Neuronal stem cell (in vitro differentiated cells): ENCODE results near the gene C1GALT1C1. TPM values are rescaled to one million over a fixed set of nuclear protein-coding genes. Genes with fewer than 3 reads are reported as not detected.
A peak's percentile ranks its signal among the peaks of the same experiment; 100 is the strongest.

Experiments
- DNase-seq: peaks from one replicate; pipeline ENCODE4 v3.0.0-alpha.2; 2013; ENCODE audit warnings: low spot score
- H2AFZ ChIP-seq: one replicate; pipeline ENCODE4 v1.6.1; 2013; ENCODE audit warnings: mild to moderate bottlenecking, low read length, inconsistent platforms
- H2AK5ac ChIP-seq: 2 replicates; pipeline ENCODE4 v1.6.1; 2013; ENCODE audit warnings: low read depth, mild to moderate bottlenecking, inconsistent platforms, low read length, moderate library complexity, mixed read lengths
- H2BK120ac ChIP-seq: 2 replicates; pipeline ENCODE4 v1.6.1; 2013; ENCODE audit warnings: low read depth, mild to moderate bottlenecking, inconsistent platforms, low read length, moderate library complexity, mixed read lengths
- H2BK12ac ChIP-seq: one replicate; pipeline ENCODE4 v1.6.1; 2013; ENCODE audit warnings: low read length, inconsistent platforms
- H2BK15ac ChIP-seq: 2 replicates; pipeline ENCODE4 v1.6.1; 2013; ENCODE audit warnings: mild to moderate bottlenecking, low read length, inconsistent platforms, mixed read lengths
- H2BK5ac ChIP-seq: one replicate; pipeline ENCODE4 v1.6.1; 2013; ENCODE audit warnings: inconsistent platforms, mild to moderate bottlenecking, low read length, moderate library complexity
- H3K14ac ChIP-seq: one replicate; pipeline ENCODE4 v1.6.1; 2013; ENCODE audit warnings: low read length, inconsistent platforms
- H3K18ac ChIP-seq: 2 replicates; pipeline ENCODE4 v1.6.1; 2013; ENCODE audit warnings: low read length, inconsistent platforms
- H3K23ac ChIP-seq: 2 replicates; pipeline ENCODE4 v1.6.1; 2013; ENCODE audit warnings: low read depth, mild to moderate bottlenecking, mixed read lengths, low read length, inconsistent platforms; ENCODE audit not compliant: poor library complexity
- H3K27ac ChIP-seq: replicated peaks from 3 replicates; pipeline ENCODE4 v1.5.1; 2013; ENCODE audit warnings: low read length, inconsistent platforms
- H3K27me3 ChIP-seq, 3 experiments: 2 replicates each; pipeline ENCODE4 v1.6.1; 2013; ENCODE audit warnings: low read length in 3 of 3, mild to moderate bottlenecking in 2 of 3, inconsistent platforms in 1 of 3, low read depth in 1 of 3, mixed read lengths in 1 of 3, moderate library complexity in 1 of 3; ENCODE audit not compliant: control insufficient read depth in 3 of 3, insufficient read depth in 3 of 3
- H3K36me3 ChIP-seq, 2 donors: replicated peaks in 1 of 2; 2 replicates each; pipeline ENCODE4 v1.6.1; 2013; ENCODE audit warnings: low read length in 2 of 2; ENCODE audit not compliant: control insufficient read depth in 2 of 2, insufficient read depth in 2 of 2
- H3K4ac ChIP-seq: 2 replicates; pipeline ENCODE4 v1.6.1; 2013; ENCODE audit warnings: inconsistent platforms, mild to moderate bottlenecking, low read length, moderate library complexity
- H3K4me1 ChIP-seq, 2 donors: 1 replicate in 1 of 2; 2 replicates in 1 of 2; pipeline ENCODE4 v1.6.1; 2013; ENCODE audit warnings: low read length in 2 of 2, low read depth in 1 of 2; ENCODE audit not compliant: control insufficient read depth in 2 of 2, insufficient read depth in 1 of 2
- H3K4me2 ChIP-seq: one replicate; pipeline ENCODE4 v1.6.1; 2013; ENCODE audit warnings: mild to moderate bottlenecking, low read length, inconsistent platforms; ENCODE audit not compliant: insufficient read depth, poor library complexity, severe bottlenecking
- H3K4me3 ChIP-seq, 2 donors: 2 replicates each; pipeline ENCODE4 v1.5.1; 2013; ENCODE audit warnings: low read length in 2 of 2, mild to moderate bottlenecking in 2 of 2, inconsistent platforms in 1 of 2, moderate library complexity in 1 of 2
- H3K79me1 ChIP-seq: one replicate; pipeline ENCODE4 v1.6.1; 2013; ENCODE audit warnings: low read depth, mild to moderate bottlenecking, inconsistent platforms, low read length, moderate library complexity
- H3K9ac ChIP-seq: one replicate; pipeline ENCODE4 v1.6.1; 2013; ENCODE audit warnings: mild to moderate bottlenecking, low read depth, low read length, inconsistent platforms; ENCODE audit not compliant: poor library complexity
- H3K9me3 ChIP-seq, 2 donors: replicated peaks in 1 of 2; 2 replicates each; pipeline versions ENCODE3 to v1.6.1; 2013; ENCODE audit warnings: low read length in 2 of 2, mild to moderate bottlenecking in 2 of 2, inconsistent platforms in 1 of 2, low read depth in 1 of 2, mixed read lengths in 1 of 2, moderate library complexity in 1 of 2; ENCODE audit not compliant: control insufficient read depth in 2 of 2, insufficient read depth in 1 of 2
- H4K8ac ChIP-seq: one replicate; pipeline ENCODE4 v1.6.1; 2013; ENCODE audit warnings: low read depth, mild to moderate bottlenecking, inconsistent platforms, low read length, moderate library complexity
- H4K91ac ChIP-seq: one replicate; pipeline ENCODE4 v1.6.1; 2013; ENCODE audit warnings: low read length, low read depth, mild to moderate bottlenecking, inconsistent platforms; ENCODE audit not compliant: poor library complexity
- WGBS, 2 donors: extraction: QIAGEN DNeasy Blood & Tissue Kit; methylation state at CpG; one replicate each; pipeline ENCODE4 v1.1.7; 2013; ENCODE audit warnings: missing lambda C conversion rate in 2 of 2, mixed read lengths in 1 of 2; ENCODE audit not compliant: insufficient read length in 2 of 2, insufficient replicate concordance in 1 of 2; ENCODE audit errors: extremely low coverage in 2 of 2; 5-methylcytosine and 5-hydroxymethylcytosine counted together
- polyA plus RNA-seq, 2 experiments: library from polyadenylated mRNA; stranded (reverse); fragments of 200-250 nt; gene quantifications; one replicate each; pipeline ENCODE4 v1.2.3, GENCODE V29; 2013

The C1GALT1C1 gene
- polyA plus RNA-seq (2013, experiment 1 of 2): 13.2 TPM
- 13.2 TPM for polyA plus RNA-seq (2013, experiment 2 of 2)

DNA sequence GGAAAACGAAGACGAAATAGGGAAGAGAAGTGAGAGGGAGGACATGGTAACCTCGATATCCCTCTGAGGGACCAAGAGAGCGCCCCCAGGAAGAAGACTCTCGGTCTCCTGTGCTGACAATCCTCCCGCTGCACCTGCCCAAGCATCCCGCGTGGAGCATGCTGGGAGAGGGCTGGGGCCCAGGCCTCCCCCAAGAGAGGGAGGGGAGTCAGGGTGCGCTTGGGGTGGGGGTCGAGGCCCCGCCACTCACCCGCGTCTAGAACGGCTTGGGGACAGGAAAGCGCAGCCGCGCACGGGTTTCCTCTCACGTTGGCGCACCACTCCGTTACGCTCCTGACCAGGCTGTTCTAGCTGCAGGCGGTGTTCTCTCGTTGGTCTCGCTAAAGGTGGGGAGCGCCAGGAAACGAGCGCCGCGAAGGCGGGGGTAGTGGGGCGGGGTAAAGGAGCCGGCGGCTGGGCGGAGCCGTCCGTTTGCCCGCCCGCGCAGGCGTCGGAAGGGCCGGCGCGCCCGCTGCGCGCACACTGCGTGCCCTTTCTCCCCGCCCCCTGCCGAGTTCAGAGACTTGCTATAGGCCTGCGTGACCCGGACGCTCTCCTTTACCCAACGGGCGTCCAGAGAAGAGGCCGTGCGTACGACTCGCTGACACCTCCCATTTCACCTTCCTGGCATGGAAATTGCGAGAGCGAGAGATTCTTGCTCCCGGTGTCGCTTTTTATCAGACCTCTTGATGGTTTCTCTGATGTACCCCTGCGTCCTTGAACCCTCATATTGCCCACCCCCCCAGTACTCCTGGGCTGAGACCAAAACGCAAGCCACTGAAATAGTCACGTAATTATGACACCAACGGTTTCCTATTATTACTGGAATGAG is at the start of gene C1GALT1C1:
Gene C1GALT1C1 (minus strand): TSS at position 388 of the 871 bp plus-strand sequence. CDS start 2,888 bp downstream, outside the sequence.
- Histone ChIP-seq H3K14ac (no peak within 1 kb of the TSS), H4K8ac (no peak within 1 kb of the TSS), H3K23ac (no peak within 1 kb of the TSS), H2BK12ac (no peak within 1 kb of the TSS), H3K18ac (no peak within 1 kb of the TSS), H3K36me3 (no peaks in the 10 kb centered on the region), H4K91ac (no peak within 1 kb of the TSS), H3K4me3 (peak within 1 kb of the TSS; percentile 56 to 88), H3K4me2 (peak within 1 kb of the TSS; percentile 45), H3K27ac (peak within 1 kb of the TSS; percentile 81), H3K9me3 (no peaks in the 10 kb centered on the region), H2BK5ac (no peak within 1 kb of the TSS), H3K9ac (peak within 1 kb of the TSS; percentile 60), H2AFZ (peak within 1 kb of the TSS; percentile 93), H2BK120ac (no peak within 1 kb of the TSS), H3K4me1 (no peaks in the 10 kb centered on the region), H3K4ac (no peak within 1 kb of the TSS), H2AK5ac (no peak within 1 kb of the TSS), H3K79me1 (no peaks in the 10 kb centered on the region), H3K27me3 (no peaks in the 10 kb centered on the region), H2BK15ac (no peak within 1 kb of the TSS)
- no CpG with 5 or more reads among the region's 68 CpGs for WGBS, 2 donors
- DNase-seq: peak; percentile 80

DNA sequence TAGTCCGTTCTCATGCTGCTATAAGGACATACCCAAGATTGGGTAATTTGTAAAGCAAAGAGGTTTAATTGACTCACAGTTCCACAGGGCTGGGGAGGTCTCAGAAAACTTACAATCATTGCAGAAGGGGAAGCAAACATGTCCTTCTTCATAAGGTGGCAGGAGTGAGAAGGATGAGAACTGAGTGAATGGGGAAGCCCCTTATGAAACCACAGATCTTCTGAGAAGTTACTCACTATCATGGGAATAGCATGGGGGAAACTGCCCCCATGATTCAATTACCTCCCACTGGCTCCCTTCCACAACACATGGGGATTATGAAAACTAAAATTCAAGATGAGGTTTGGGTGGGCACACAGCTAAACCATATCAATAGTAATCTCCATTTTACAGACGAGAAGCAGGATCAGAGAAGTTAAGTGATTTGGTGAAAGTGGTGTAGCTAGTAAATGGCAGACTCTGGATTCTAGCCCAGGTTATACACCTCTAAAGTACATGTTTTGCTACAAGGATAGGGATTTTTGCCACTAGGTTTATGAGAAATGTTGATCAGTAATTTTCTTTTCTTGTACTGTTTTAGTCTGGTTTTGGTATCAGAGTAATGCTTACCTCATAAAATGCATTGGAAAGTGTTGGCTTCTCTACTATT is 47.3 kb upstream of the C1GALT1C1 start:
- WGBS, 2 donors: no CpG with 5 or more reads among the region's 2 CpGs
- H3K4ac ChIP-seq: no peak overlapping the region
- no peak for DNase-seq
- no peaks in the 10 kb centered on the region for H3K4me1 ChIP-seq
- no peaks in the 10 kb centered on the region for H3K9me3 ChIP-seq
- H3K4me3 ChIP-seq: no peak overlapping the region
- H3K18ac ChIP-seq: no peak overlapping the region
- no peak overlapping the region for H3K14ac ChIP-seq
- no peak overlapping the region for H2AK5ac ChIP-seq
- H3K79me1 ChIP-seq: no peaks in the 10 kb centered on the region
- no peak overlapping the region for H2BK5ac ChIP-seq
- H2AFZ ChIP-seq: no peak overlapping the region
- H3K27ac ChIP-seq: no peak overlapping the region
- H4K91ac ChIP-seq: no peak overlapping the region
- no peak overlapping the region for H3K23ac ChIP-seq
- H3K36me3 ChIP-seq: no peaks in the 10 kb centered on the region
- H2BK15ac ChIP-seq: no peak overlapping the region
- H2BK12ac ChIP-seq: no peak overlapping the region
- no peak overlapping the region for H3K4me2 ChIP-seq
- no peak overlapping the region for H2BK120ac ChIP-seq
- H3K9ac ChIP-seq: no peak overlapping the region
- H3K27me3 ChIP-seq: no peaks in the 10 kb centered on the region
- H4K8ac ChIP-seq: no peak overlapping the region

DNA sequence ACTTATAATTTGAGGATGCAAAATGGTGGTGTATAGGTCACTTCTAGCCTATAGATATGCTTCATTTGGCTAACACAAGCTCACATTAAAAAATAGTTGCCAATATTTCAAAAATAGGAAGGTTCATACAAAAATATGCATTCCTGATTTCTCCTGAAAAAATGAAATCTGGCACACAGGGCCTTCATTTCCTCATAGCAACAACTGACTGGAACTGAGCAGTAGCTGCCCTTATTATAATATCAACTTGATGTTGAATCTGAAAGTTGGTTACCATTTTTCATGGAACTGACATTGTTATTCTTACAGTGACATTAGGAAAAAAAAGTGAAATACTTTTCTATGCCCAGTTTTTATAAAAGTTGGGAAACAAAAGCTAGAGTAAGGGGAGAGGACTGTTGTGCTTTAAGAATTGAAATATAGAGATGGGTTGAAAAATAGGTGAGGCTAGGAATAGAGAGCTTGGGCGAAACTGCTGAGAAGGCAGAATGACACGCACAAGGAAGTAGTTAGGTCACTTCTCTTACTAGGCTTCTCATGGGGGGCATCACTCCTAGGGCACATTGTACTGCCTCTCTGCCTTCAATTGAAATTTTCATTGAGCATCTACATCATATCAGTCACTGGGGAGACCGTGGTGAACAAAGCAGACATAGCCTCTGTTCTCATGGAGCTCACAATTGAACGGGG is 43.1 kb upstream of the C1GALT1C1 start:
- Histone ChIP-seq H3K18ac (no peak overlapping the region), H3K79me1 (no peaks in the 10 kb centered on the region), H3K14ac (no peak overlapping the region)

More for the DNA sequence above, 43.1 kb upstream of the C1GALT1C1 start:
- H2AK5ac ChIP-seq: no peak overlapping the region
- no peak for DNase-seq
- H3K4me3 ChIP-seq: no peak overlapping the region
- H3K4me2 ChIP-seq: no peak overlapping the region
- no peak overlapping the region for H2BK5ac ChIP-seq
- H3K36me3 ChIP-seq: no peaks in the 10 kb centered on the region
- no peak overlapping the region for H3K9ac ChIP-seq
- WGBS, 2 donors: no CpG with 5 or more reads among the region's 4 CpGs
- no peak overlapping the region for H2BK12ac ChIP-seq
- H3K9me3 ChIP-seq: no peaks in the 10 kb centered on the region
- H3K4ac ChIP-seq: no peak overlapping the region
- no peak overlapping the region for H2BK120ac ChIP-seq
- H2AFZ ChIP-seq: no peak overlapping the region
- H4K8ac ChIP-seq: no peak overlapping the region
- H3K27ac ChIP-seq: no peak overlapping the region
- no peak overlapping the region for H4K91ac ChIP-seq
- H3K27me3 ChIP-seq: peaks cover 0 to 3% (median 0%) of the 10 kb centered on the region in 3 experiments
- H3K4me1 ChIP-seq: no peaks in the 10 kb centered on the region
- H2BK15ac ChIP-seq: no peak overlapping the region
- H3K23ac ChIP-seq: no peak overlapping the region
